CD4-positive, alpha-beta T cell treated with Interleukin-4 for 4 hours (primary cell): Measurements from ENCODE around the gene DNMT1.

Experiments
- DNase-seq: peaks from one replicate; pipeline ENCODE4 v3.0.0-alpha.2; 2020

DNMT1 gene

GRCh38 chr19:10138879-10139795 lies 55.6 kb downstream of the DNMT1 start:
- DNase-seq: no peak

GRCh38 chr19:10137751-10138682 lies 56.7 kb downstream of the DNMT1 start:
- DNase-seq: no peak

DNA sequence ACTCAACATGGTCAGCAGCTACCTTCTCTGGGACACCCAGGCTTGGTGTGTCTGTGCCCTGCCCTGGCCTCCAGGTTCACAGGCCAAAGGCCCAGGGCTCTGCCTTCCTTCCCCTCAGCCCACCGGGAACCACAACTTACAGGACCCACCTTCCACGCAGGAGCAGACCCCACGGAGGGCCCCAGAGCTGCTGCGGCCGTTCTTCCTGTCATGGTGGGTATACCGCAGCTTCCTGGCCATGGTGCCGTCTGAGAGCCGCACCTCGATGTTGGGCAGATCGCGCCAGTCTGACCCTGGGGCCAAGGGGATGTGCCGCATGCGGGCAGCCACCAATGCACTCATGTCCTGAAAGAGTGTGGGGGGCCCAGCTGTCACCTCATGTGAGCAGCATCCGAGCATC lies 57.8 kb downstream of the DNMT1 start:
- DNase-seq: no peak

- DNase-seq: no peak
Measured at GRCh38 chr19:10135551-10136334, 59.0 kb downstream of the DNMT1 start.

DNA sequence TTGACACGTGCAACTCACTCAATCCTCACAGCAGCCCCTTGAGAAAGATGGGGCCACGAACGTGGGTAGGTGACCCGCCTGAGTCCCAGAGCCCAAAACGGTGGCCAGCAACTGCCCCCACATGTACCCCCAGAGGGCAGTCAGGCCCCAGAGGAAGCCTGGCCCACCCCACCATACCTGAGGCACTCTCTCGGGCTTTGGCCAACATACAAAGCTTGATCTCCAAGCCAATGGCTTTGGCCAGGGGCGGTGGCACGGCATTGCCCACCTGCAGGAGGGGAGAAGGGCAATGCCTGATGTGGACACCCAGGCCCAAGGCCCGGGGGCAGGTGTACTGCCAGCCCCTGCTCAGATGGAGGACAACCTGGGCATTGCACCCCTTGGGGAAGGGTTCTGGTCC lies 60.7 kb downstream of the DNMT1 start:
- no peak for DNase-seq

DNA sequence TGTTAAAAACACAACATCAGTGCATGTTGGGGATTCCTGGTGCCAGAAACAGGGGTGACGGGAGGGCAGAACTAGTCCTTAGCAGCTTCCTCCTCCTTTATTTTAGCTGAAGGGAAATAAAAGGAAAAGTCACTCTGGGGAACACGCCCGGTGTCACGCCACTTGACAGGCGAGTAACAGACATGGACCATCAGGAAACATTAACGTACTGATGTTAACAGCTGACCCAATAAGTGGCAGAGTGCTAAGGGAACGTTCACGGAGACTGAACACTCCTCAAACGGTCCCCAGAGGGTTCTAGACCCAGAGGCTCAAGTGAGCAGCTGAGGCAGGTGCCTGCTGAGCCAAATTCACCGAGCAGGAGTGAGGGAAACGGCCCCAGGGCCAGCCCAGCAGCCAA lies 61.2 kb downstream of the DNMT1 start:
- DNase-seq: no peak

DNA sequence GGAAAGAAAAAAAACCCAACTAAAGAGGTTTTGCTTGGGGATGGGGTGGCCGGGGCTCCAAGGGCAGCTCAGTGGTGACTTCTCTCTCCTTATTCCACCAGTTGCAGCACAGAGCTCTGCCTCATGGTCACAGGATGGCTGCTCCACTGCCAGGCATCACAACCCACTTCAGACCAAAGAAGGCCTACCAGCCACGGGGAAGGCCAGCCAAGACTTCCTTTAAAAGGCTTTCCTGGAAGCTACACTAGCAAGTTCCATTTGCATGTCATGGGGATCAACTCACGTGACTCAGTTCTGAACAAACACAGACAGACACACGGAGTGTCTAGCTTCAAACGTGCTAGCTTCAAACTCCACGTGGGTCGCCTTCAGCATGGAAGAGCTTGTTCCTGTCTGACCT lies 61.8 kb downstream of the DNMT1 start:
- no peak for DNase-seq

DNA sequence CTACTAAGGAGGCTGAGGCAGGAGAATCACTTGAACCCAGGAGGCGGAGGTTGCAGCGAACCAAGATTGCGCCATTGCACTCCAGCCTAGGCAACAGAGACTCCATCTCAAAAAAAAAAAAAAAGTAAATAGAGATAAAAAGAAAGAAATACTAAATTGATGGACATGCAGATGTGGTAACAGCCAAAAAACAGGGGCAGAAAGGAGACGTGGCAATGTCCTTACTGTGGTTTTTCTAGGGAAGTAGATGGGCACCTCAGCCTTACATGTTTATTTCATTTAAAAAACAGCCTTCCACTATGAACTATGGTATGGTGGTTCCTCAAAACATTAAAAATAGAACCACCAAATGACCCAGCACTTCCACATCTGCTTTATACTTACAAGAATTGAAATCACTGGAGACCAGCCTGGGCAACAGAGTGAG lies 68.5 kb downstream of the DNMT1 start:
- no peak for DNase-seq

GRCh38 chr19:10124429-10124828 lies 70.3 kb downstream of the DNMT1 start:
- DNase-seq: no peak

DNA sequence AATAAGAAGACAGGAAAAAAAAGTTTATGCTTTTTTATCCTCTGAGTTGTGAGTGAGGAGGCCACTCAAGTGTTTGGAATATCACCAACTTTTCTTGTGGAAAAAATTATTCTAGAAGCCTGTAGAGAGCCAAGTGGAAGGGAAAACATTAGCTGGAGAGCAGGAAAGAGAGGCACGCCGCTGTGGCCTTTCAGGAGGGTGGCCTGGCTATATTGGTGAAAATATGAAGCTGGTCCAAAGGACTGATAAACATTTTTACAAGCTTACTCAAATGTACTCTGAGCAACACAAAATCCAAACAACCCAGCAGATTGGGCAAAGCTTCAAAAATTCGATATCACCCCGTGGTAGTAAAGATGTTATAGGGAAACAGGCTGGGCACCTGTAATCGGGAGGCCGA lies 72.7 kb downstream of the DNMT1 start:
- no peak for DNase-seq

GRCh38 chr19:10120538-10121189 lies 74.1 kb downstream of the DNMT1 start:
- no peak for DNase-seq

DNA sequence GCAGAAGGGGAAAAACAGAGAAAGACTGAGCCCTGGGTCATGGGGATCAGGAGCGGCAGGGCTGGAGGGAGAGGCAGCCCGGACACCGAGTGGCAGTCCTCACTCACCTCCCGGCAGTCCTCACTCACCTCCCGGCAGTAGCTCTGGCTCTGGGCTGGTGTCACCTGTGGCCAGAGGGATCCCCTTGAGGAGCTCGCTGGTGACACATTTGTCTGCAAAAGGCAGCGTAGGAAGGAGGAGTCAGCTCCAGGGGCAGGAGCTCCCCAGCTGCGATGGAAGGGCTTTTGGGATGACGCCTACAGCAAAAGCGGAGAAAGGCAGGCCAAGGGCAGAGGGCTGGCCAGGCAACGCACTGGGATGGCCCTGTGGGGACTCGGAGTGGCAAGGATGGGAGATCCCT lies 75.8 kb downstream of the DNMT1 start:
- no peak for DNase-seq

GRCh38 chr19:10116866-10117616 lies 77.7 kb downstream of the DNMT1 start:
- no peak for DNase-seq

GRCh38 chr19:10116085-10116865 lies 78.5 kb downstream of the DNMT1 start:
- no peak for DNase-seq

DNA sequence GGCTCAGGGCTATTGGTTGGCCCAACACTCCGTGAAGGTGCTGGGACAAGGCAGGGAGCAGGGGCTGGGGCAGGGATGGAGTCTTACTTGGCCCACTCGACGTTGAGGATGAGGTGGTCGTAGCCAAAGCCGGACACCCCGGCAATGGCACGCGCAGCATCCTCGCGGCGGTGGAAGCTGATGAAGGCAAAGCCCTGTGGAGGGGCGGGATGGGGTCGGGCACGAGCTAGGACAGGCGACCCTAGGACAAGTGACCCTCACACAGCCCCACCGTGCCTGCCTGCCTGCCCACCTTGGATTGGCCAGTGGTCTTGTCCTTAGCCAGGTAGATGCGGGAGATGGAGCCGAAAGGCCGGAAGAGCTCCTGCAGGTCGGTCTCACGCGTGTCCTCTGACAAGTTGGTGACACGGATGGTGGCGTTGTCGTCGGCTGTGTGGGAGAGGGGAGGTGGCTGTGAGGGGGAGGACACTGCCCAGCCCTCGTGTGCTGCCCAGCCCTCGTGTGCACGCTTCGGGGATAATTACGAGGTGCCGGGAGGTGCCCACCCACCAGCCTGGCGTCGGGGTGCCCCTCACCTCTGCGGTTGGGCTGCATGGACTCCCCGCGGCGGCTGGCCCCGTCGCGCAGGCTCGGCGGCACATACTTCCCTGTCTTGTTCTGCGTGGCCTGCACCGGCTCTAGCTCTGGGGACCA lies 79.2 kb downstream of the DNMT1 start:
- DNase-seq: no peak

- DNase-seq: no peak
Measured at GRCh38 chr19:10114651-10115391, 79.9 kb downstream of the DNMT1 start.

GRCh38 chr19:10113964-10114650 lies 80.6 kb downstream of the DNMT1 start:
- DNase-seq: no peak

GRCh38 chr19:10113592-10113963 lies 81.2 kb downstream of the DNMT1 start:
- no peak for DNase-seq
